ENCODE results near the gene POLR1B.

DNA sequence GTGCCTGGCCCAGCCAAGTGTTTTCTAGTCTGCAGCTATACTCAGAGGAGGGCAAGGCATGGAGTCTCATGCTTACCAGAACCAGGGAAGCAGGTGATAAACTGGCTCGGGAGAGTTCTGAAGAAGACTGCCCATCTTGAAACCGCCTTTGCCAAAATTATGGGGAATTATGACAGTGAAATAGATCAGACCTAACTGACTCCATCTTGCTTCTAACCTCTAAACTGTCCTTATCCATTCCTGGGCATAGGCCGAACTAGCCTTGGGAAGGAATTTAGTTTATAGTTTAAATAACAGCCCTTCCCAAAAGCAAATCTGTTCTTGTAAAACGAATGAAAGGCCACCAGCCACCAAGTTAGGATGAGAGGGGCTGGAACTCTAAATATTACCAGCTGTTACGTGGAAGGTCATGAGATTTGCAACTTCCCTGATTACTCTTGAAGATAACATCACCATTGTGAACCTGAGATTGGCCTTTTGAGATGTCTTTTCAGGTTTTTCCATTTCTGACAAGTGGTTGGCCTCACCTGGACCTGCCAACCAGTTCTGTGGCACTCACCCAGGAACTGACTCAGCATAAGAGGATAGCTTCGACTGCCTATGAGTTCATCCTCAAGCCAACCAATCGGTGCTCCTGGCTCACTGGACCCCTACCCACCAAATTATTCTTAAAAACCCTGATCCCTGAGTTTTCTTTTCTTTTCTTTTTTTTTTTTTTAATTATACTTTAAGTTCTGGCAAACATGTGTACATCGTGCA, 65.6 kb downstream of the POLR1B start:
- TF ChIP-seq, protein P1, sequence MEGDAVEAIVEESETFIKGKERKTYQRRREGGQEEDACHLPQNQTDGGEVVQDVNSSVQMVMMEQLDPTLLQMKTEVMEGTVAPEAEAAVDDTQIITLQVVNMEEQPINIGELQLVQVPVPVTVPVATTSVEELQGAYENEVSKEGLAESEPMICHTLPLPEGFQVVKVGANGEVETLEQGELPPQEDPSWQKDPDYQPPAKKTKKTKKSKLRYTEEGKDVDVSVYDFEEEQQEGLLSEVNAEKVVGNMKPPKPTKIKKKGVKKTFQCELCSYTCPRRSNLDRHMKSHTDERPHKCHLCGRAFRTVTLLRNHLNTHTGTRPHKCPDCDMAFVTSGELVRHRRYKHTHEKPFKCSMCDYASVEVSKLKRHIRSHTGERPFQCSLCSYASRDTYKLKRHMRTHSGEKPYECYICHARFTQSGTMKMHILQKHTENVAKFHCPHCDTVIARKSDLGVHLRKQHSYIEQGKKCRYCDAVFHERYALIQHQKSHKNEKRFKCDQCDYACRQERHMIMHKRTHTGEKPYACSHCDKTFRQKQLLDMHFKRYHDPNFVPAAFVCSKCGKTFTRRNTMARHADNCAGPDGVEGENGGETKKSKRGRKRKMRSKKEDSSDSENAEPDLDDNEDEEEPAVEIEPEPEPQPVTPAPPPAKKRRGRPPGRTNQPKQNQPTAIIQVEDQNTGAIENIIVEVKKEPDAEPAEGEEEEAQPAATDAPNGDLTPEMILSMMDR (IDR thresholded peaks at IDR 0.05; ENCODE audit: insufficient read depth, low read length, poor library complexity, severe bottlenecking), result no peak
- TF ChIP-seq EZH2phosphoT487 (conservative IDR thresholded peaks at IDR 0.05; ENCODE audit: low read length), result no peak
